ENCODE results near the gene DGKD.

The DGKD gene

DNA sequence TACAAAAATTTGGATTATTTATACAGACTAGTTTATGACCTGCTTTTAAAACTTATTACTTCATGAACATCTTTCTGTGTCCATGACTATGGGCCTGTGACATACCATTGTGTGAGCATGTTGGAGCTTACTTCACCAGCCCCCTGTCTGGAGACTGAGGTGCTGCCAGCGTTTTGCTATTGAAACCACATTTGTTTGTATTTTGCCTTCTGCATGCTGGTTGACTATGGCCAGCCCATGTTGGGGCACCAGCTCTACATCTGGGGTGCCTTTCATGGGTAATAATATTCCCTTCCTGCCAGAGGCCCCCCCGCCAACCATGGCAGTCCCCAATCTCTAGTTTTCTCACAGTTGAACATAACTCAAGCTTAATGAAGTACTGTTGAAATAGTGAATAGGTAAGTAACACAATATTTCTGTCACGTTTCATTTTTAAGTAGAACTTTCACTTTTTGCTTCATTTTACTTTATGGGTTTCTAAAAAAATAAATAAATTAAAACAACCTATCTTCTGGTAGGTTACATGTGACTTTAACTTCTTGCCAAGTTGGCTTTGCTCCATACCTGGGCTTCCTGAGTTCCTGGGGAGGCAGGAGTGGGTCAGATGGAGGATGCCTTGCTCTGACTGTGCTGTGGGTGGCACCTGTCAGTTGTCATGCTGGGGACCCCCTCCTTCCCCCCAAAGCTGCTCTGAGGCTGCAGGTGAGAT, 63.9 kb downstream of the DGKD start:
- DNase-seq (ENCODE audit: low read depth): no peak
- no peak overlapping the region for H3K4me3 ChIP-seq (ENCODE audit: control insufficient read depth, low read depth, low read length)
- TF ChIP-seq, protein P1, sequence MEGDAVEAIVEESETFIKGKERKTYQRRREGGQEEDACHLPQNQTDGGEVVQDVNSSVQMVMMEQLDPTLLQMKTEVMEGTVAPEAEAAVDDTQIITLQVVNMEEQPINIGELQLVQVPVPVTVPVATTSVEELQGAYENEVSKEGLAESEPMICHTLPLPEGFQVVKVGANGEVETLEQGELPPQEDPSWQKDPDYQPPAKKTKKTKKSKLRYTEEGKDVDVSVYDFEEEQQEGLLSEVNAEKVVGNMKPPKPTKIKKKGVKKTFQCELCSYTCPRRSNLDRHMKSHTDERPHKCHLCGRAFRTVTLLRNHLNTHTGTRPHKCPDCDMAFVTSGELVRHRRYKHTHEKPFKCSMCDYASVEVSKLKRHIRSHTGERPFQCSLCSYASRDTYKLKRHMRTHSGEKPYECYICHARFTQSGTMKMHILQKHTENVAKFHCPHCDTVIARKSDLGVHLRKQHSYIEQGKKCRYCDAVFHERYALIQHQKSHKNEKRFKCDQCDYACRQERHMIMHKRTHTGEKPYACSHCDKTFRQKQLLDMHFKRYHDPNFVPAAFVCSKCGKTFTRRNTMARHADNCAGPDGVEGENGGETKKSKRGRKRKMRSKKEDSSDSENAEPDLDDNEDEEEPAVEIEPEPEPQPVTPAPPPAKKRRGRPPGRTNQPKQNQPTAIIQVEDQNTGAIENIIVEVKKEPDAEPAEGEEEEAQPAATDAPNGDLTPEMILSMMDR (conservative IDR thresholded peaks at IDR 0.05; ENCODE audit: control insufficient read depth, insufficient read depth, low read depth, low read length): no peak

DNA sequence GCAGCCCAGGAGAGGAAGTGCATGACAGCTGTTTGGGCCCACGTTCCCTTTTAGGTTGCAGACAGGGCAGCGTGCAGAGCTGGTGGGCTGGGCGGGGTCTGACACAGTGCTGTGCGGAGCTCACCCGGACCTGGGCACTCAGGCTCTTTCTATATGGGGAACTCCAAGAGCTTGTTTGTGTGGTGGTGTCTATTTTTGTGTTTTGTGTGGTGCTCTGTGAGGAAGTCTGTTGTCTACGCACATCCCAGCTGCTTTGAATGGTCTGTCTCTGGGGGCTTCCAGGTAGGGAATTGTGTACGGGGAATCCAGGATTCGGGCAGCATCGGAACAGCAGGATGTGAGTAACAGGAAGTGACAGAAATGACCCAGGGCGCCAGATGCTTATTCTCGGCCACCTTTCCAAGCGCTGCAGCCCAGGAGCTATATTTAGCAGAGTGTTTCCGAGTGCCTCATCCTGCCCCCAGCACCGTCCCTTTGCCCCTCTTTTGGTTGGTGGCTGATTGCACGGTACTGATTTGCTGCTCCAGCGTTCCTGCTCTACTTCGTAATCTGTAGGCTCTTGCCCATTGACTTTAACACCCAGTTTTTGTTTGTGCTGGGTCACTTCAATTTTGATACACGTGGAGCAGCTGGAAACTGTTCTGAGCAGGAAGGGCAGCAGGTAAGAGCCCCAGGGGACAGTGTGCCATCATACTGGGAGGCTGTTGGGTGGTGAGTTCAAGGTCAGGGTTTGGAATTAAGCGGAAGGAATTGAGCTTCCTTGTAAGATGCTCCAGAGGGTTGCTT, 64.7 kb downstream of the DGKD start:
- H3K4me3 ChIP-seq (ENCODE audit: control insufficient read depth, low read depth, low read length): no peak overlapping the region
- DNase-seq (ENCODE audit: low read depth): peak; percentile 24

DNA sequence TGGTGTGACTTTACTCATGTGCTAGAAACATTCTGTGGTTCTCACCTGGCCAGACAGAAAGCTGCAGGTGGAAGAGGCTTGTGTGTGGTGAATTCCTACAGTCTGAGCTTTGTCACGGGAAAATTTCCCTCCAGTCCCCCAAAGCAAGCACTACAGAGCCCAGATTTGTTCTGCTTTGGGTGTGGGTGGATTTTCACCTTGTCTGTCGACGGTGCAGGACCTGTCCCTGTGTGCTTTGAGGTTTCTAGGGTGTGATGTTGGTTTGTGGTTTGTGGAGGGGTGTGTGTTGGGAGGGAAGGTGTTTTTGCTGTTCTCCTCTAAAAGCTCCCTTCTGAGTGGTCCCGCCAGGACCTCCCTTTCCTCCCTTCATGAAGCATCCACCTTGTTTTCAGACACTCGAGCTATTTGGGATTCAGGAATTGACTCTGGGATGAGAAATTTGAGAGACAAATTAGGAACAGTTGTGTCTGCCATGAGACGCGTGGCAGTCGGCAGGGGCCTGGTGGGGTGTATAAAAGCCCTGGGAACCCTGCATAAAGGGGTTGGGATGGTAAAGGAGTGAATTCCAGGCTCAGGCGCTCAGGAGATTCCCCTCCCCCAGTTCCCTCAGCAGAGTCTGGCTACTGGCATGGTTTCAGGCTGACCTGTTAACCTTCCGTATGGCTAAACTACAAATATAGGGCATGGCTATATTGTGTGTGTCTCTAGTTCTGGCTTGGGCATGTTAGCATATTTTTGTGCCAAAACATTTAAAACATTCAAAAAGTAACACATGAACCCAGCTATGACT, 65.5 kb downstream of the DGKD start:
- DNase-seq (ENCODE audit: low read depth): no peak
- TF ChIP-seq, protein P1 (conservative IDR thresholded peaks at IDR 0.05; ENCODE audit: control insufficient read depth, insufficient read depth, low read depth, low read length): no peak
- no peak overlapping the region for H3K4me3 ChIP-seq (ENCODE audit: control insufficient read depth, low read depth, low read length)

More for the DNA sequence above, 64.7 kb downstream of the DGKD start:
- TF ChIP-seq, protein P1 (conservative IDR thresholded peaks at IDR 0.05; ENCODE audit: control insufficient read depth, insufficient read depth, low read depth, low read length): no peak

DNA sequence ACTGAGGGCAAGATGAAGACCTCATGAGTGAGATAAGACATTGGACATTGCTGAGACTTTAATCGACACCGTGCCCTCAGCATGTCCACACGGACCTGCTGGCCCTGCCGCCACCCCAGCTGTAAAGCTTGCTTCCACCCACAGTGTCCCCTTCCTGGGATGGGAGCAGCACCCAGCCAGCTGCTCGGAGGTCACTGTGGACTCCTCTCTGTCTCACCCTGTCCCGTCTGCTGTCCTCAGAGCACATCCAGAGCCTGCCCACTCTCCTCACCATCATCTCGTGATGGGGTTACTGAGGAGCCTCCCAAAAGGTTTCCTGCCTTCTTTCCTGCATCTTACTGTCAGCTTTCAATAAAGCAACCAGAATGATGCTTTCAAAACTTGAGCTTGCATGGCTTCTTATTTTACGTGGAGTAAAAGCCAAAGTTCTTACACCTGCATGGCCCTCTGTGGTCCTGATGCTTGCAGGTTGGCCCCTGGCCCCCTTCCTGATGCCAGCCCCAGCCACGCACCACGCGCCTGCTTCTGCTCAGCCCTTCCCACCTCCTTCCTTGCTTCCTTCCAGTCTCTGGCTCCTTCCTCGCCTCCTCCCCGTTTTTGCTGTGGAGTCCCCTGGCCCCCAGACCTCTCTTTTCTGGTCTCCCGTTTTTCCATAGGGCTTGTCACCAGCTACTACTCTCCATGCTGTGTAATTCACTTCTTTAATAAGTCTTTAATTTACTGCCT, 67.0 kb downstream of the DGKD start:
- H3K4me3 ChIP-seq (ENCODE audit: control insufficient read depth, low read depth, low read length): no peak overlapping the region
- no peak for DNase-seq (ENCODE audit: low read depth)
- TF ChIP-seq, protein P1 (conservative IDR thresholded peaks at IDR 0.05; ENCODE audit: control insufficient read depth, insufficient read depth, low read depth, low read length): no peak

DNA sequence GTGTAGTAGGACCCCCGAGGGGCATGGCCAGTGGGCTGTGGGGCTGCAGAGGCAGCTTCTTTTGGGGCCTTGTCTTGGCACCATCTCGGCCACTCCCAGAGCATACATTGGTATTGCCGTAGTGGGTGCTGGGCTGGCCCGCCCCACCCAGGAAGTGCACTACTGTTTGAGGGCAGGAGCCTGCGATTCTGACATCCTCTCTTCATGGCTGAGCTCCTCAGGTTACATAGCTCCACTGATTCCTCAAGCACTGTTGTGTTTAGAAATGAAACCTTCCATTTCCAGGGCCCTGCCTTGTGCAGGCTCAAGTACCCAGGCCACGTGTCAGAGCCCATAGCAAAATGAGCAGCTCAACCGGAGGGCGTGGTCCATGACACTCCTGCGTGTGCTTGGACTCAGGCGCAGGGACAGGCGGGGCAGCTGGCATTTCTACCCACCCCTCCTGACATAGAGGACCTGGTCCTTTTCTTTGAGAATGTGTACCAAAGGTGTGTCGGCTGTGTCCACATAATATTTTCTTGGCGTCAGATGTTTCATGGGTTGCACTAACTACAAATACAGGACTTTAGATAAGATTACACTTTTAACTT, 67.9 kb downstream of the DGKD start:
- no peak for DNase-seq (ENCODE audit: low read depth)
- H3K4me3 ChIP-seq (ENCODE audit: control insufficient read depth, low read depth, low read length): no peak overlapping the region
- TF ChIP-seq, protein P1 (conservative IDR thresholded peaks at IDR 0.05; ENCODE audit: control insufficient read depth, insufficient read depth, low read depth, low read length): no peak
